Kidney (tissue), 14 donors: Measurements from ENCODE around the gene NUDCD3. TPM values are rescaled to one million over a fixed set of nuclear protein-coding genes. Genes with fewer than 3 reads are reported as not detected.

Experiments
- DNase-seq, 5 donors: peaks; one replicate each; pipeline ENCODE4 v3.0.0-alpha.2; 2013 to 2020
- FAIRE-seq: peaks from 2 replicates; lab custom pipeline; 2012; peaks lifted over from hg19 to GRCh38; lab: Jason Lieb, UNC
- H3K27ac ChIP-seq, 2 donors: one replicate each; pipeline ENCODE4 v1.7.0; 2013; ENCODE audit warnings: low read depth in 2 of 2, low read length in 2 of 2, inconsistent platforms in 1 of 2
- H3K27me3 ChIP-seq: one replicate; pipeline ENCODE4 v1.7.1; 2013; ENCODE audit warnings: low read length, inconsistent platforms; ENCODE audit not compliant: control insufficient read depth, insufficient read depth
- H3K36me3 ChIP-seq, 3 donors: one replicate each; pipeline versions ENCODE4 v1.7.0 to v1.7.1; 2013; ENCODE audit warnings: low read length in 3 of 3, control low read depth in 1 of 3, inconsistent platforms in 1 of 3; ENCODE audit not compliant: insufficient read depth in 3 of 3, control insufficient read depth in 2 of 3
- H3K4me1 ChIP-seq, 3 donors: one replicate each; pipeline versions ENCODE4 v1.7.0 to v1.7.1; 2013; ENCODE audit warnings: low read length in 3 of 3, inconsistent platforms in 1 of 3, low read depth in 1 of 3; ENCODE audit not compliant: control insufficient read depth in 2 of 3, insufficient read depth in 2 of 3
- H3K4me3 ChIP-seq, 3 donors: one replicate each; pipeline versions ENCODE4 v1.7.0 to v1.8.1; 2013; ENCODE audit warnings: low read length in 3 of 3, control low read depth in 1 of 3, inconsistent platforms in 1 of 3
- H3K9ac ChIP-seq, 3 donors: one replicate each; pipeline versions ENCODE4 v1.7.0 to v1.7.1; 2013; ENCODE audit warnings: low read length in 3 of 3, control low read depth in 1 of 3, inconsistent platforms in 1 of 3
- H3K9me3 ChIP-seq, 3 donors: one replicate each; pipeline versions ENCODE4 v1.7.0 to v1.7.1; 2013; ENCODE audit warnings: low read length in 3 of 3, control low read depth in 1 of 3, inconsistent platforms in 1 of 3; ENCODE audit not compliant: control insufficient read depth in 2 of 3, insufficient read depth in 1 of 3
- intact Hi-C: fragments of 100-400 bp; cut with DNase I; formaldehyde crosslinking; loops from one replicate; pipeline ENCODE4 v1.11.1; 2022
- polyA plus RNA-seq: library from polyadenylated mRNA; stranded (reverse); fragments of 350-450 nt; fragmentation: Illumina TruSeq; extraction: RNeasy Lipid Tissue Mini Kit (QIAGEN cat#74804); gene quantifications from one replicate; pipeline ENCODE4 v1.2.3, GENCODE V29; 2014; ENCODE audit warnings: low read depth, low replicate concordance; ENCODE audit not compliant: insufficient read depth
- total RNA-seq: library from RNA; stranded (reverse); fragmentation: NEBNext Ultra II Directional; extraction: Animal tissue kit (Norgen Biotek cat#: 25700); gene quantifications from one replicate; pipeline ENCODE4 v1.2.1, GENCODE V29; 2021
- TF ChIP-seq, protein P1 (sequence below): IDR thresholded peaks from 3 replicates; pipeline ENCODE4 v1.5.1; 2012; ENCODE audit warnings: mild to moderate bottlenecking, moderate library complexity, borderline replicate concordance; ENCODE audit not compliant: insufficient read depth; ENCODE audit errors: extremely low read depth
- donor health status: control.
- donor health status: control.
- donor health status: control.
- donor health status: control.
- donor health status: control.
- donor health status: DM: yes; HTN: yes; CAD: no.
- donor health status: Normal renal cell carcinoma (clear cell type).

Gene NUDCD3
- total and polyA plus RNA-seq, 2 donors from 2014 or later = 37.9 to 97.7 TPM

DNA sequence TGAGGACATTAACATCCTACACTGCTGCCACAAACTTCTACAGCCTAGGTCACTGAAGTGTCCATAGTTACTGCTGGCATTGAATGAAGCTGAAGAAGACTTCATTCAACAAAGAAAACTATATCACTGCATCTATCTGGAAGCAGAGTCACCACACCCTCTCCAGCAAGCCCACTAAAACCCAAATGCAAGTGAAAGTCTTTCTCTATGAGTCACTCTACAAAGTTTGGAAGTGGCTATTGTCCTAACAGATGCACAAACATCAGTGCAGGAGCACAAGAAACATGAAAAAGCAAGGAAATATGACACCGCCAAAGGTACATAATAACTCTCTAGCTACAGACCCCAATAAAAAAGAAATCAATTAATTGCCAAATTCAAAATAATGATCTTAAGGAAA, 121.6 kb downstream of the NUDCD3 start:
- intact Hi-C loops = no loop called here
- H3K36me3 ChIP-seq = no peaks in the 10 kb centered on the region
- no peak overlapping the region for H3K9ac ChIP-seq
- no peak for FAIRE-seq
- no peak overlapping the region for H3K27ac ChIP-seq
- H3K4me3 ChIP-seq = no peak overlapping the region
- DNase-seq = no peak
- TF ChIP-seq, protein P1, sequence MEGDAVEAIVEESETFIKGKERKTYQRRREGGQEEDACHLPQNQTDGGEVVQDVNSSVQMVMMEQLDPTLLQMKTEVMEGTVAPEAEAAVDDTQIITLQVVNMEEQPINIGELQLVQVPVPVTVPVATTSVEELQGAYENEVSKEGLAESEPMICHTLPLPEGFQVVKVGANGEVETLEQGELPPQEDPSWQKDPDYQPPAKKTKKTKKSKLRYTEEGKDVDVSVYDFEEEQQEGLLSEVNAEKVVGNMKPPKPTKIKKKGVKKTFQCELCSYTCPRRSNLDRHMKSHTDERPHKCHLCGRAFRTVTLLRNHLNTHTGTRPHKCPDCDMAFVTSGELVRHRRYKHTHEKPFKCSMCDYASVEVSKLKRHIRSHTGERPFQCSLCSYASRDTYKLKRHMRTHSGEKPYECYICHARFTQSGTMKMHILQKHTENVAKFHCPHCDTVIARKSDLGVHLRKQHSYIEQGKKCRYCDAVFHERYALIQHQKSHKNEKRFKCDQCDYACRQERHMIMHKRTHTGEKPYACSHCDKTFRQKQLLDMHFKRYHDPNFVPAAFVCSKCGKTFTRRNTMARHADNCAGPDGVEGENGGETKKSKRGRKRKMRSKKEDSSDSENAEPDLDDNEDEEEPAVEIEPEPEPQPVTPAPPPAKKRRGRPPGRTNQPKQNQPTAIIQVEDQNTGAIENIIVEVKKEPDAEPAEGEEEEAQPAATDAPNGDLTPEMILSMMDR = no peak
- H3K27me3 ChIP-seq = no peaks in the 10 kb centered on the region
- no peaks in the 10 kb centered on the region for H3K9me3 ChIP-seq
- no peaks in the 10 kb centered on the region for H3K4me1 ChIP-seq

DNA sequence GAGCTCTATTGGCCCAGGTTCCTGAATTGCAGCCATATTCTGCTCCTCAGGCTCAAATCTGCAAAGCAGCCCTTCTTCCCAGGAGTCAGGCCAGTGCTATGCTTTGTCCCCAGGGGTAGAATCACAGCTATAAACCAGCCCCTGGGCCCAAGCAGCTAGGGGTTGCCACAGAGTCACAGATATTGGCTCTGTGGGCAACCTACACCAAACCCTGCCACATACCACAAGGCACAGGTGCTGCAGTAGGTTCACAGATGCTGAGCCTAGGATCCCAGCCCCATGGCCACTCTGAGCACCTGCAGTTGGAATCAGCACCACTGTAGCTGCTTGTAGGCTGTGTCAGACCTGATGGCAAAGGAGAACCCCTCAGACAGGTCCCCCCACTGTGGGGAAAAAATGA, 122.0 kb downstream of the NUDCD3 start:
- no peak overlapping the region for H3K9ac ChIP-seq
- no peaks in the 10 kb centered on the region for H3K36me3 ChIP-seq
- DNase-seq = peak in 1 of 5 donors; percentile 41
- no peaks in the 10 kb centered on the region for H3K4me1 ChIP-seq
- no peaks in the 10 kb centered on the region for H3K27me3 ChIP-seq
- no peak overlapping the region for H3K4me3 ChIP-seq
- FAIRE-seq = no peak
- intact Hi-C loops = no loop called here
- TF ChIP-seq, protein P1 = no peak
- no peaks in the 10 kb centered on the region for H3K9me3 ChIP-seq
- H3K27ac ChIP-seq = no peak overlapping the region

DNA sequence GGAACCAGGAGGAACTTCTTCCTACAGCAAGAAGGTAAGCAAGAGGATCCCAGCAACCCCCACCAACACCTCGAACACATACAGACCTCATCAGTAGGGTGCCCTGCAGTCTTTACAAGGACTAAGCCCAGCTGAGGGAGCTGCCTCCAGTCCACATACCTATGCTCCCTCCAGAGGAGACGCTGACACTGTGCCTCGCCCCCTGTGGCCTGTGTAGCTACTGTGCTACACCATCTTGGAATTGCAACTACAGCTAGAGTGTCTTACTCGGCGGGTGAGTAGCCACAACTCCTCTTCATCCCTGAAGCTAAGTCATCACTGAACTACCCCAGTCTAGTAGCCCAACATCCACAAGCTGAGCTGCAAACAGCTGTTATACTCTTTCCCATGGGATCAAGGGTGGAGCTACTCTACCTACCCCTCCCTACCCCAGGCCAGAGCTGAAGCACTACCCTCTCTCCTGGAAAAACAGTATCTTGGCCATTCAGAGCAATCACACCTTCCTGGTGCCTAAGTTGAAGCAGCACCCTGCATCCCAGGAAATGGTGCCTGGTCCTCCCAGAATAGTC, 122.9 kb downstream of the NUDCD3 start:
- Histone ChIP-seq H3K4me1 (no peaks in the 10 kb centered on the region), H3K27me3 (no peaks in the 10 kb centered on the region), H3K36me3 (no peaks in the 10 kb centered on the region), H3K27ac (no peak overlapping the region), H3K9me3 (no peaks in the 10 kb centered on the region), H3K4me3 (no peak overlapping the region), H3K9ac (no peak overlapping the region)
- FAIRE-seq = no peak
- TF ChIP-seq, protein P1 = no peak
- intact Hi-C loops = no loop called here
- peak in 1 of 5 donors; percentile 41 for DNase-seq

DNA sequence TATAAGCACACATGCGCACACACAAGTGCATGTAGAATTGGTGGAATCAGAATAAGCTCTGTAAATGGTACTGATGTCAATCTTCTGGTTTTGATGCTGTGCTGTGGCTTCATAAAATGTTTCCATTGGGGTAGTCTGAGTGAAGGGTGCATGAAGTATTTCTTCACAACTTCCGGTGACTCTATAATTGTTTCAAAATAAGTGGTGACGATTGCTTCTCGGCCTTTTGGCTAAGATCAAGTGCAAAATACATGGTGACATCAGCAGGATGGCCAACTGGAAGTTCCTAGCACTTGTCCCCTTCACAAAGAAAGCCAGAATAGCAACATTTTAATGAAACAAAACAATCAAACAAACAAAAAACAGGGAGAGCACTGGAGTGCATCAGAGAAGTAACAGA, 123.5 kb downstream of the NUDCD3 start:
- Histone ChIP-seq H3K27me3 (no peaks in the 10 kb centered on the region), H3K4me3 (no peak overlapping the region), H3K9me3 (no peaks in the 10 kb centered on the region), H3K9ac (no peak overlapping the region), H3K27ac (no peak overlapping the region), H3K4me1 (no peaks in the 10 kb centered on the region), H3K36me3 (no peaks in the 10 kb centered on the region)
- intact Hi-C loops = no loop called here
- FAIRE-seq = no peak
- TF ChIP-seq, protein P1 = no peak
- no peak for DNase-seq
